ENCODE results near the gene CCDC92B. TPM values are rescaled to one million over a fixed set of nuclear protein-coding genes. Genes with fewer than 3 reads are reported as not detected.
"Not testable (repeated sequence)": the region's sequence is repeated elsewhere in the genome, so short reads cannot be mapped to it uniquely, and the experiment has no call there.

The CCDC92B gene
- total RNA-seq, 1 experiment from 2014 or later = not detected

DNA sequence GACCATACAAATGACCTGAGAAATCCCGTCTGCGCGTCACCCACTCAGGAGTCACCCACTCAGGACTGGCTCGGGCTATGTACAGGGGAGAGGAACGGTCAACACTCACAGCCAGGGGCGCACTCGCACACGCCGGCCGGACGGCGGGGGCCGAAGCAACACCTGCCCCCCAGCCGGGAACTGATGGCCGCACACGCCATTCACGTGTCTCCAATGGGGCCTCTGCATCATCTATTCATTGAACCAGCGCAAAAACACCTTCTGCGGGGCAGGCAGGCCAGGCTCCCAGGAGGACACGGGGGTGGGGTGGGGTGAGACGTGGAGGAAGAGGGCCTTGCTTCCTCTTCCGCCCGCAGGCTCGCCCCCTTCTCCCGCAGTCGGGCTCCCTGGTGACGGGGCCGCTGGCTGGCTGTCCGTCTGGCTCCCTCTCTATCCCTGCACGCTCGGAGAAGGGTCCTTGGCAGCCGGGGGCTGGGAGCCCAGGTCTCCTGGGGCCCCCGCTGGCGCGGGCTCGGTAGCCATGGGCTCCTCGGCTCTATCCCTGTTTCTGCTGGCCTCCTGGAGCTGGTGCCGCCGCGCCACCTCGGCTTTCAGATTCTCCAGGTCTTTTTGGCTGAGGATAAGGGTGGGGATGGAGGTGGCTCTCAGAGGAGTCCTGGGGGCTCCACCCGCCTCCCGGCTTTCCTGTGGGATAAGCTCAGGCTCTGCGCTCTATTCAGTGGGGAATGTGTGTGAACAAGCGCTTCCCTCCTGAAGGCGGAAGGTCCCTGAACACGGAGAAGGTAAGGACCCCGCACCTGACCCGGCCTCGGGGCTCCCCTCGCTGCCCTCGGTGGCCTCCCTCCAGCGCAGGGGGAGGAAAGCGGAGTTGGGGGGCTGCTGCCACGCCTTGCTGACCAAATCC is 59.0 kb downstream of the CCDC92B start:
- DNase-seq (ENCODE audit: low spot score) = no peak

DNA sequence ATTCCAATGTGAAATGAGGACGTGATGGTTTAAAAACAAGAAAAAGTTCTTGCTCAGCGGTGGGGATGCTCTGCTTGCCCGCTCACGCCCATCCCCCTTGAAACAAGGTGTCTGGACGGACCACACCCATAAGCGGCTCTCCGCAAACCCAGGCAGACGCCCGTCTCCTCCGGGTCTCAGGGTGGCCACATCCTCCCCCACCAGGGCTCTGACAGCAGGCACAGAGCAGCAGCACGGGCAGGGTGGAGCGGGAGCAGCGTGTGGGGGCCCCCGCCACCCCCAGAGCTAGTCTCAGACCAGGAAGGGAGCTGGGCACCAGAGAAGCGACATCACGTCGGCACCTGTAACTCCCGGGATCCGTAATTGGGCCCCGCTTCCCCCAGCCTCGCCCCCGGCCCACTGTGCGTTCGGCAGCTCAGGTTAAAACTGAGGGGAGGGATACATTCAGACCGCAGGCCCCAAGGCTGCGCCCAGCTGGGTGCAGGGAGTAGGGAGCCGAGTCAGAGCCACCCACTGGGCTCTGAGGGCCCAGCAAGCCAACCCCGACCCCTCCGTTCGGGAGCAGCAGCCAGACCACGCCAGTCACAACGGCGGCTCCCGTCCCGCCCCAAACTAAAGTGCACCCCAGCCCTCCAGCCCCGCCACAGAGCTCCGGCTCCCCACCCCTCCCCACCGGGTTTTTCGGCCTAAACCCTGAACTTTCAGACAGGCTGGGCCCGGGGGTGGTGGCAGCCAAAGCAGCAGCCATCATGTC is 59.9 kb downstream of the CCDC92B start:
- DNase-seq (ENCODE audit: low spot score) = no peak

DNA sequence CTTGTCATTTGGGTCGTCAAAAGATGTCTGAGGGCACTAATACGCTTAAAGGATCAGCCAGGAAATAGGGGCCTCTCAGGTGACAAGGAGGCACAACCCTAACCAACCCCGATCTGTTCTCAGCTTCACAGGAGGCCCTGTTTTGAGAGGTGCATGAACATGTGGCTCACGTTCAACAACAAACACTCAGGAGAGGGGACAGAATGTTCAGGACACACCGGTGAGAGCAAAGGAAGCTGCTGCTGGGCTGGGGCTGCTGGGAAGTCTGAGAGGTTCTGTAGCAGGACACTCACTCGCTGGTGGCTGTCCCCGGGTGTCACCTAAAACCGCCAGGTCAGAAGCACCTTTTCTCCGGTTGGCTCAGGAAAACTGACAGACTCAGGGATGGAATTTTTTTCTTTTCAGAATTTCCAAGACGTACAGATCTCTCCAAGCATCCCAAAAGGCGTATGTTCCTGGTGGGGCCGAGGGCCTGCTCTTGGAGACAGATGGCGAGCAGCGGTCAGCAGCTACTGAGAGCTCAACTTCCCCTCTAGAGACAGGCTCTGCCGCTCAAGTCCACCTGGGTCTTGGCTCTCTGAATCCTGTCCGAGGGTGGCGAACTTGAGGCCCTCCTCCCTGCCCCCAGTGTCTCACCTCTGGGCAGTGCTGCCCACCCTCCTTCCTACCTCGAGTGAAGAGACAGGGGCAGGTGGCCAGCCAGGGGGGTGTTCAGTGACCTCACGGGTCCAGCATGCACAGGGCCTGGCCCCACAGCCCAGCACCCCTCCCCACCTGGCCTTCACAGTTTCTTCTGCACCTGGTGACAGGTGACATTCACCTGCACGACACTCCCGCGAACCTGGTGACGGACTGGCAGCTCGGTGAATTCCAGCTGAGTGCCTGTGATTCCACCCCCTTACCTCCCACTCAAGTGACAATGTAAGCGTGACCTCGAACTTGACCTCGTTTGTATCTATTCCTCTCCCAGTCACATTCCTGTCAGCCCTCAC is 60.8 kb downstream of the CCDC92B start:
- no peak for DNase-seq (ENCODE audit: low spot score)

DNA sequence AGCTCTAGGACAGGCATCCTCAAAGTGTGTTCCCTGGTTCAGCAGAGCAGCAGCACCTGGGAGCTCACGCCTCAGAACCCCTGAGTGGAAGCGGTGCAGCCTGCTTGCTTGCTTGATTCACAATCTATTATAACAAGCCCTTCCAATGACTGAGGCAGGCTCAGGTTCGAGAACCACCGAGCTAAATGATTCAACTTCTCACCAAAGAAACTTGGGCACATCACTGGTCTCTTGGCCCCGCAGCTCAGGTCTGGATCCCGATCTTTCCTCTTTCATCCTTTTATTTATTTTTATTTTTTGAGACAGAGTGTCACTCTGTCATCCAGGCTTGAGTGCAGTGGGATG is 62.4 kb downstream of the CCDC92B start:
- DNase-seq (ENCODE audit: low spot score) = no peak

DNA sequence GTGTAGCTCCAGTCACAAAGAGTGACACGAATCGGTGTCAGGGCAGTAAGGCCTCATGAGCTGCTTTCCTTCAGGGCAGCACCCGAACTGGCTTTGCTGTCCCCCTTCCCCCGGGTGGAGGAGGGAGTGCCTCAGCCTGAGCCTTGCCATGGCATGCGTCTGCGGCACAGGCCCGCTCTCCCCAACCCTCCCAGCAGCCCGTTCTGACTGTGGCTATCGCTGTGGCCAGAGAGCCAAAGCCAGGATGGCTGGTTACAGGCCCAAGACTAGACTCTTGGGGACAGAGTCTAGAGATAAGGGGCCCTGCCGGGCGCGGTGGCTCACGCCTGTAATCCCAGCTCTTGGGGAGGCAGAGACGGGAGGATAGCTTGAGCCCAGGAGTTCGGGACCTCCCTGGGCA is 63.8 kb downstream of the CCDC92B start:
- DNase-seq (ENCODE audit: low spot score) = no peak

DNA sequence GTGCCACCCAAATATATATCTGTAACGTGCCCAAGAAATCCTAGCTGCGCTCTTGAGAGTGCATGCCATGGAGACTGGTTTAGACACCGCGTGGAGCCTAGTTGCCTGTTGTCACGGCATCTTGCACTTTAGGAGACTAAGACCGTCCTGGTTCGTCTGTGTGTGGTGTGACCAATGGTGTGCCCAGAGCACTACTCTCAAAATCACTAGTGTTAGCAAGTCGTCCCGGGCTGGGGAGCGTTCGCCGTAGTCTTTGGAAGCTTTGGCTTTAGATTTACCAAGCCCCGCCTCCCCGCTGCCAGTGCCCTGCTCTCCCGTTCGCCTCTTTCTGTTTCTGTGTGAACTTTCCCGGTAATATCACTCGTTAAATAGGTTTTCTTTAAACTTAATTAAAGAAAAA is 64.9 kb downstream of the CCDC92B start:
- DNase-seq (ENCODE audit: low spot score) = no peak

DNA sequence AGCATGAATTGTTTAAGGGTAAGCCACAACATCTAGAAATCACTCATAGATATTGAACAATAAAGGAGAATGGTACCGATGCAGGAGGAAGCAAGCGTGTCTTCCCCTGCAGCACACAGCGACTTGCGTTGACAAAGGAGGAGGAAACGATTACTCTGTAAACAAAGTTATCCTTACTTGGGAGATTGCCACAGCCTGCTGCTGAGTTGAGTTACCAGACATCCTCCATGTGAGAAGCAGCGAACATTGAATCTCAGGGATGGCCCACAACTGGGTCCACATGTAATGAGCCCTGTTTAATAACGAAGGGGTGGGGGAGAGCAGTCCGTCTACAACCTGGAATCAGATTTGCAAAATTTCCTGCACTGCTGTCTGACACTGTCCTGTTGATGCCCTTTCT is 65.5 kb downstream of the CCDC92B start:
- DNase-seq (ENCODE audit: low spot score) = no peak

DNA sequence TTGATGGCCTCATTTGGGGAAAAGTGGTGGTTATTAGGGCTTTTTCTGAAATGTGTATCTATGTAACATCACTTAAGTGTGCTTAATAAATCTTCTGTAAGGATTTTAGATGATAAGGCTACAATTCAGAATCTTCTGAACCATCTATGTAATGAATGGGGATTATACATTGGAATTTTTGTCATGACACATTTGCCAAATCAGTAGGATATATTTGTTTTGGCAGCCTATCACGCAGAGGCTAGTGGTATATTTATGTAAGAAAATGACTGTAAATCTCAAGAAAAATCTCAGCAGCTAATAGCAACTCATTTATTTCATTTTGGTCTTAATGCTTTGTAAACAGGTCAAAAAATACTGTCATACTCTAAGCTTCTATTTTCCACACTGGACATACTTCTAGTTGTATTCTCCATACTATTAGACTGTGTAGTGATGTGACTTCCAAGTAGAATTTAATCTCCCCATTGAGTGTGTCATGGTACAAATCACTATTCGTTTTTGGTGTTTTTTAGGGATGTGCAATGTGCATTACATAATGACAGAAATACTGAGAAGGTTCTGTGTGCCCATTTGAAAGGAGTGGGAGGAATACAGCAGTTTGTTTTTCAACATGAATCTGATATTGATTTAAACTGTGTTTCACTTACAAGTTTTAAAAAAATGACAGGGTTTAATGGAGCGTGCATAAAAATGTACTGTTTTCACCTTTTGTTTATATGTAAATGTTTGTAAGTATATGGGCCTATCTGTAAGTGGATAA is 67.1 kb downstream of the CCDC92B start:
- no peak for DNase-seq (ENCODE audit: low spot score)

DNA sequence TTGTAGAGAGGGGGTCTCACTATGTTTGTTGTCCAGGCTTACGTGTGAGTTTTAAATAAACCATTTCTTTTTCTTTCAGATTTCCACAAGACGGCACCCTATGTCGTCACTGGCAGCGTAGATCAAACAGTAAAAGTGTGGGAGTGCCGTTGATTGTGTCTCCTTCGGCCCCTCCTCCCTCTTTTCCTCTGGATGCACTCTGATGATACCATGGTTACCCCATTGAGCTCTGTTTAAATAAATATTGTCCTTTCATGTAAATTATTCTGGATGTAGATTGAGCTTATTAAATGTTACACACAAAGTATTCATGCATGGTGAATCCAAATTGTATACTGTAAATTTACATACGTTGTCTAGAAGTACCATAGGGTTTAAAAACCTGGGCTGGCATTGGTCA is 67.8 kb downstream of the CCDC92B start:
- DNase-seq (ENCODE audit: low spot score) = no peak

DNA sequence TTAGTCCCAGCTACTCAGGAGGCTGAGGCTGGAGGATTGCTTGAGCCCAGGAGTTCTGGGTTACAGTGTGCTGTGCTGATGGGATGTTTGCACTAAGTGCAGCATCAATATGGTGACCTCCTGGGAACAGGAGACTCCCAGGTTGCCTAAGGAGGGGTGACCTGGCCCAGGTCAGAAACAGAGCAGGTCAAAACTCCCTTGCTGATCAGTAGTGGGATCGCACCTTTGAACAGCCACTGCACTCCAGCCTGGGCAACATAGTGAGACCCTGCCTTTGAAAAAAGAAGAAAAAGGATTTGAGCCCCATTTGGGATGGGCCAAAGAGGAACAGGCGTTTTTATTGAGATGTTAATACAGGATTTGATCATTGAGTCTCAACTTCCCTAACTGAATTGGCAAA is 68.5 kb downstream of the CCDC92B start:
- no peak for DNase-seq (ENCODE audit: low spot score)

DNA sequence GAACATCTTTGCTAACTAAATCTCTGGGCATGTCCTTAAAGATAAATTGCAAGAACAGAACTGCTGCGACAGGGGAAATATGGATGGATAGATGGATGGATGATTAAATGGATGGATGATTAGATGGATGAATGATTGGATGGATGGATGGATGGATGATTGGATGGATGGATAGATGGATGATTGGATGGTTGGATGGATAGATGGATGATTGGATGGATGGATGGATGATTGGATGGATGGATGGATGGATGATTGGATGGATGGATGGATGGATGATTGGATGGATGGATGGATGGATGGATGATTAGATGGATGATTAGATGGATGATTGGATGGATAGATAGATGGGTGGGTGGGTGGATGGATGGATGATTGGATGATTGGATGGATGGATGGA is 70.2 kb downstream of the CCDC92B start:
- not testable (repeated sequence) for DNase-seq (ENCODE audit: low spot score)

Other genes starting within 250 kb of the CCDC92B start
- 25.4 and 34.7 TPM in 2 replicates for gene METTL16, start 237.8 kb downstream of the CCDC92B start, total RNA-seq (2014; rRNA removed; shearing (Covaris generic))
- 77.4 and 79.1 TPM in 2 replicates for gene PAFAH1B1, start 156.0 kb downstream of the CCDC92B start, total RNA-seq (2014; rRNA removed; shearing (Covaris generic))
- gene CLUH, start 37.9 kb downstream of the CCDC92B start, total RNA-seq (2014; rRNA removed; shearing (Covaris generic)) = 52.2 and 55.9 TPM in 2 replicates
- 3.8 and 6.4 TPM in 2 replicates for gene RAP1GAP2, start 46.8 kb upstream of the CCDC92B start, total RNA-seq (2014; rRNA removed; shearing (Covaris generic))